ENCODE data around the gene ECSCR.

The ECSCR gene

DNA sequence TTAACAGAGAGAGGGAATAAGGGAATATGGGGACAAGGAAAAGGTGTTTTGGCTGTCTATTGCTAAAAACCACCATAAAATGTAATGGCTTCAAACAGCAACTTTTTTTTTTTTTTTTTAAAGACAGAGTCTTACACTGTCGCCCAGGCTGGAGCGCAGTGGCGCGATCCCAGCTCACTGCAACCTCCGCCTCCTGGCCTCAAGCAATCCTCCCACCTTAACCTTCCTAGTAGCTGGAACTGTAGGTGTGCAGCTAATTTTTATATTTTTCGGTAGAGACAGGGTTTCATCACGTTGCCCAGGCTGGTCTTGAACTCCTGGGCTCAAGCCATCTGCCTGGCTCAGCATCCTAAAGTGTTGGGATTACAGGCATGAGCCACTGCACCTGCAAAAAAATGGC is 54.4 kb downstream of the ECSCR start:
- H3K36me3 Mint-ChIP-seq = peaks cover 4% of the 10 kb centered on the region
- no peak overlapping the region for H3K4me3 Mint-ChIP-seq
- H3K4me1 Mint-ChIP-seq = peaks cover 39% of the 10 kb centered on the region
- no peak overlapping the region for H3K27ac Mint-ChIP-seq
- DNase-seq = peak; percentile 15
- CTCF ChIA-PET = no interaction called here
- no peaks in the 10 kb centered on the region for H3K9me3 Mint-ChIP-seq
- no peaks in the 10 kb centered on the region for H3K27me3 Mint-ChIP-seq

DNA sequence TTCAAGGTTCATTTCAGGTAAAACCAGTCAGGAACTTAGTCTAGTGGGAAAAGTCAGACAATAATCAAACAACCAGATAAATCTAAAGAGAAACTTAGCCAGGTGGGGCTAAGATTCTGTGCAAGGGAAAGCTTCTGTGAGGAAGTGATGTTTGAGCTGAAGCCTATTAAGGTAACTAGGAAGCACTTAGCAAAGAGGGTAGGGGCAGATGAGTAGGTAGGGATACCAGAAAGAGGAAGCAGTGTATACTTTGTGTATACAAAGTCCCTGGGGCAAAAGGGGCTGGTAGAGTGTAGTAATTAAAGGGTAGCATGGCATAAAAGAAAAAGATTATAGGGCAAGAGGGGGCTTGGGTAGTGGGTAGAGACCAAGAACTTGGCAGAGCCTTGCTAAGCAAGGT is 55.0 kb downstream of the ECSCR start:
- peaks cover 2% of the 10 kb centered on the region for H3K36me3 Mint-ChIP-seq
- peaks cover 39% of the 10 kb centered on the region for H3K4me1 Mint-ChIP-seq
- CTCF ChIA-PET = interaction anchor here (0.9 to 1.5 kb wide), 2 partner anchors 13 to 15 kb away, joined by 3 to 4 read pairs; no protein-coding TSS in a partner anchor
- H3K27ac Mint-ChIP-seq = peak overlapping the region; percentile 66
- H3K27me3 Mint-ChIP-seq = no peaks in the 10 kb centered on the region
- DNase-seq = no peak
- H3K4me3 Mint-ChIP-seq = no peak overlapping the region
- no peaks in the 10 kb centered on the region for H3K9me3 Mint-ChIP-seq

DNA sequence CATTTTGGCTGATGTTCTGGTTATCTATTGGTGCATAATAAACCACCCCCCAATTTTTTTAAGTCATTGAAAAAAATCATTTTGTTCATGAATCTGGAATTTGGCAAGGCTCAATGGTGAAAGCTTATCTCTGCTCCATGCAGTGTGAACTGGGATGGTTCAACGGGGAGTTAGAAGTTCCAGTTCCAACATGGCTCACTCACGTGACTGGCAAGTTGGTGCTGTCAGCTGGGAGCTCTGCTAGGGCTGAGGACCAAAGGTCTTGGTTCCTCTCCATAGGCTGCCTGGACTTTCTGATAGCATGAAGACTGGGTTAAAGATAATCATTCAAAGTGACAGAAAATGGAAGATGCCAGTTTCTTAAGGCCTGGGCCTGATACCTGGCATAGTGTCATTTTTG is 55.6 kb downstream of the ECSCR start:
- H3K27ac Mint-ChIP-seq = no peak overlapping the region
- H3K36me3 Mint-ChIP-seq = peaks cover 2% of the 10 kb centered on the region
- peaks cover 40% of the 10 kb centered on the region for H3K4me1 Mint-ChIP-seq
- H3K27me3 Mint-ChIP-seq = no peaks in the 10 kb centered on the region
- no peaks in the 10 kb centered on the region for H3K9me3 Mint-ChIP-seq
- H3K4me3 Mint-ChIP-seq = no peak overlapping the region
- CTCF ChIA-PET = interaction anchor here (0.8 to 1.5 kb wide), 4 partner anchors 9 to 14 kb away, joined by 3 to 4 read pairs (median 4); no protein-coding TSS in a partner anchor
- no peak for DNase-seq

DNA sequence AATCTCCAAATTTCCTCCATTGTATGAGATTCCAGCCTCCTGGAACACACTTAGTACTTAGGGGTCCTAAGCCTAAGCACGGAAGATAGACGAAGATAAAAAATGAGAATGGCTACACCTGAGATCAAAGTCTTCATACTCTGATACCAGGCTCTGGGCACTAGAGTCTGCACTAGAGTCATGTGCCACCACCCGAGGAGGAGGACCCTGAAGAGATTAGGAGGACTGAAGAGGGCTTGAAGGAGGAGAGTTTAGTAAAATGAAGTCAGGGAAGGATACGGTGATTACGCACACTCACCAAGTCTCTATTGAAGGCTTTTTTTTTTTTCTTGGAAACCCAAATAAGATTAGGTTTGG is 58.1 kb downstream of the ECSCR start:
- Mint-ChIP-seq H3K27me3 (no peaks in the 10 kb centered on the region), H3K4me3 (peak overlapping the region; percentile 85), H3K4me1 (peaks cover 40% of the 10 kb centered on the region), H3K27ac (peak overlapping the region; percentile 98), H3K36me3 (peaks cover 7% of the 10 kb centered on the region), H3K9me3 (no peaks in the 10 kb centered on the region)
- CTCF ChIA-PET = interaction anchor here (1.2 to 2.9 kb wide), 3 partner anchors 11 to 109 kb away, joined by 4 to 22 read pairs (median 5); no protein-coding TSS in a partner anchor
- DNase-seq = peak; percentile 31

DNA sequence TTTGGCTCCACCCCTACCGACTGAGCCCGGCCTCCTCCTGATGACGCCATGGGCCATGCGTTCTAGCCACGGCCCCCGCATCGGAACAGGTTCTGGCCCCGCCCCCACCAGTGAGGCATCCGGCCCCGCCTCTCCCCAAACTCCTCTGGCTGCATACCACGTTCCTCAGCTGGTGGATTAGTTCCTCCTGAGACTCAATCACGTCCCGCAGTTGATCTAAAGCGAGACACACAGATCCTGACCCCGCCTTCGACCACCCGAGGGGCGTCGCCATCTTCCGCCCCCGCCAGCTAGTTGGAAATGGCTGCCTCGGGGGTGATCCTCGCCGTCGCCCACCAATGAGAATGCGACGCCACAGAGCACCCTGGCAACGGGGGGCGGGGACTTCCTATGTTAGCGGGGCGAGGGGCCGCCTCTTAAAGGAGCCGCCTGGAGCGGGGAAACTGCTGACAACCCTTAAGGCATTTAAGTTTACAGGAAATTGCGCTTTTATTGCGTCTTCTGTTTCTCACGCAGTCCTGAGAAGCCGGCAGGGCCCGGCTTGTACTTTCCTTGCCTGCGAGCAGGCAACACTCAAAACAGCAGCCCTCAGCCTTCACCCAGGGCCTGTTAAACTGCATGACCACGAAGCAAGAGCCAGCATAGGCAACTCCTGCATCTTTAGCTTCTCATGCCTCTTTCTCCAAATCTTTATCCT is 58.6 kb downstream of the ECSCR start, which contains the start of gene SPATA24:
Gene SPATA24, minus strand, starts transcription at position 303 of the 697 bp plus-strand sequence. Its CDS starts 29 bp downstream, at position 274.
- Mint-ChIP-seq H3K27ac (peak within 1 kb of the TSS; percentile 98), H3K4me1 (peaks cover 40% of the 10 kb centered on the region), H3K27me3 (no peaks in the 10 kb centered on the region), H3K9me3 (no peaks in the 10 kb centered on the region), H3K4me3 (peak within 1 kb of the TSS; percentile 85), H3K36me3 (peaks cover 9% of the 10 kb centered on the region)
- peak; percentile 99 for DNase-seq
- CTCF ChIA-PET = interaction anchor here (0.5 to 2.9 kb wide), 6 partner anchors 11 to 1167 kb away, joined by 3 to 22 read pairs (median 6); no protein-coding TSS in a partner anchor

DNA sequence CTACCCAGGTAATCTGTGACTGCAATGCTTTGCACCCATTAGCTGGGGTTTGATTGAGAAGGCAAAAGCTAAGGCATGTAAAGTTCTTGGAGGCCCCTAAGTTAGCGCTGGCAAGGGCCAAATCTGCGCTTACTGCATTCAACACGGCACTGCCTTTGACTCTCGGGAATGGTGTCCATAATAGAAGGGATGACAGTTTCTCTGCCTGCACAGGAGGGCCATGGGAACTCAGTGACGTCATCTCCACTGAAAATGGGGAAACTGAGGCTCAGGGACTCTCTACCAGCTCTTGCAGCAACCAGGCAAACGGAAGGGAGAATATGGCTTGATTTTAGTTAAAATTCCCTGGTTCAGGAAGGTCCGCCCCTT is 59.1 kb downstream of the ECSCR start:
- Mint-ChIP-seq H3K4me3 (peak overlapping the region; percentile 85), H3K27ac (peak overlapping the region; percentile 98), H3K4me1 (peaks cover 40% of the 10 kb centered on the region), H3K36me3 (peaks cover 9% of the 10 kb centered on the region), H3K27me3 (no peaks in the 10 kb centered on the region), H3K9me3 (no peaks in the 10 kb centered on the region)
- DNase-seq = peak; percentile 25
- CTCF ChIA-PET = interaction anchor here (0.5 to 2.9 kb wide), 6 partner anchors 12 to 1168 kb away, joined by 3 to 22 read pairs (median 6); no protein-coding TSS in a partner anchor

DNA sequence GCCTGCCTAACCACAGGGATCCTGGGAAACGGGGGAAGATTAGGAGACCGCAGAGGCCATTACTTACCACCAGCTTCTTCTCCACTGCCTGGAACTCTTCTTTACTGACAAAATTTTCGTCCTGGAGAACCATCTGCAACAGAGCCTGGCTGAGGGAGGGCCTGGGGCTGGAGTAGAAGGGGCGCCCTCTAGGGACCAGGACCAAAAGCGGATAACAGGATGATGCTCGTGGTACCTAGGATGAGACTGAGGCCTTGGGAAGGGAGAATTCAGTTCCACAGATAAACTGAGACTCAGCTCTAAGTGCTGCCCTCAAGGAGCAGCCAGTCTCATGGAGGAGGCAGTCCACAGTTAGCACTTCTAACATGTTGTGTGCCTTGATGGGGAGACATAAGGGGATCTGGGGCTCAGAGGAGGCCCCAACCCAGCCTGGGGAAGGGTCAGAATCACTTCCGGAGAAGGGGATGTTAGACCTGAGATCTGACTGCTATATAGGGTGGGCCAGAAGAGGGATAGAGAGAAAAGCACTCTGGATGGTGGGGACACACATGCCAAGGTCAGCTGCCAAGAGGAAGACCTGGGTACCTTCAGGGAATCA is 59.9 kb downstream of the ECSCR start:
- Mint-ChIP-seq H3K27me3 (no peaks in the 10 kb centered on the region), H3K4me3 (peak overlapping the region; percentile 85), H3K4me1 (peaks cover 39% of the 10 kb centered on the region), H3K9me3 (no peaks in the 10 kb centered on the region), H3K27ac (peak overlapping the region; percentile 98), H3K36me3 (peaks cover 9% of the 10 kb centered on the region)
- DNase-seq = peak; percentile 33
- CTCF ChIA-PET = interaction anchor here (0.5 to 2.9 kb wide), 10 partner anchors 10 to 923 kb away, joined by 3 to 22 read pairs (median 4); partner anchors contain the start of gene DNAJC18

DNA sequence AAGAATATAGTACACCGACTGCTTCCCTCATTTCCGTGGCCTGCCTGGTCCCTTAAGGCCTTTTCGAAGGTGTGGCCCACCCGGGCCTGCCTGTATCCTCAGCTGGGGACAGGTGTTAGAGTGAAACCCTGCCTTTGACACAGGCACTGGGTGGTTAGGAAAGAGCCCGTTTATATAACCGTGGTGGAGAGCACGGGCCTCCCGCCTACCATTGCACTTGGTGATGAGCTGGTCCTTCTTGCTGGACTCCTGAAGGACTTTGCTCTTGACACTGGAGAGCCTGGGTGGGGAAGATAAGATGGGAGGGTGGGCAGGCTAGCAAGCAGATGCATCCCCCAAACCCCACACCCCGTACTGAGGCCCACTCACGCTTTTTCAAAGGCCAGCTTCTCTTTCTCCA is 61.0 kb downstream of the ECSCR start:
- Mint-ChIP-seq H3K9me3 (no peaks in the 10 kb centered on the region), H3K4me1 (peaks cover 38% of the 10 kb centered on the region), H3K27ac (no peak overlapping the region), H3K27me3 (no peaks in the 10 kb centered on the region), H3K36me3 (peaks cover 8% of the 10 kb centered on the region), H3K4me3 (no peak overlapping the region)
- no peak for DNase-seq
- CTCF ChIA-PET = interaction anchor here (1.2 to 2.4 kb wide), 5 partner anchors 11 to 116 kb away, joined by 4 to 11 read pairs (median 5); no protein-coding TSS in a partner anchor

DNA sequence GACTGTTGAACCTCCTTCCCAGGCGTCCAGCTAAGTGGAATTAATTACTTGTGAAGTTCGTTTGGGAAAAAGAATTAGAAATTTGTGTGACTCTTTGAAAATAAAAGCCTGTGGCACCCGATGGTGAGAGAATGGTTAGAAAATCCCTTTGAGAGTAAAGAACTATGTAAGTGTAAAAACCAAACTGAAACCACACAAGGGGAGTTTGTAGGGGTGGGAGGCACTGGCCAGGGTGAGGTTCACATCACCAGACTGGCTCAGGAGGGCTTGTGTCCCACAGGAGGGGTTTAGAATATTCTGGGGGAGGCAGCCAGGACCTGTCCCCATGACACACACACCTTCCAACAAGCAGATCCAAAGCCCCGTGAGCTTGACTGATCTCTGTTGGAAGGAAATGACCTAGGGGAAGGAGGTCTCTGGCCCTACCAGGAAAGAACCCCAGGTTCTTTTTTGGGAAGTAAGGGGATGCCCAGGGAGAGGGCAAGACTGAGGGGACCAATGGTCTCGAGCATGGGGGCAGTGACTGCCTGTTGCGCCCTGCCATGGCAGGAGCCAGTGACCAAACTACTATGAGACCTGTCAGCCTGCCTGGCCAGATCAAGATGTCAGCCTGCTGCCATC is 62.9 kb downstream of the ECSCR start:
- Mint-ChIP-seq H3K4me1 (peaks cover 41% of the 10 kb centered on the region), H3K9me3 (no peaks in the 10 kb centered on the region), H3K36me3 (peaks cover 8% of the 10 kb centered on the region), H3K27ac (no peak overlapping the region), H3K27me3 (peaks cover 7% of the 10 kb centered on the region), H3K4me3 (no peak overlapping the region)
- no peak for DNase-seq
- CTCF ChIA-PET = interaction anchor here (0.9 kb wide), 1 partner anchor 10 kb away, joined by 3 read pairs; no protein-coding TSS in a partner anchor

Measured in activated naive CD4-positive, alpha-beta T cell treated with anti-CD3 and anti-CD28 coated beads, Interleukin-2, amount 10 ng/mL, durations not matched to agents 7 days and 5 days (primary cell).